Fibroblast of mammary gland (primary cell): ENCODE data around the gene SLN.

Experiments used
- DNase-seq: peaks from one replicate; pipeline ENCODE4 v3.0.0-alpha.2; 2010; ENCODE audit warnings: low read depth
- H3K4me3 ChIP-seq: 2 replicates; pipeline ENCODE4 v1.5.1; 2011; ENCODE audit warnings: low read depth, mild to moderate bottlenecking, low read length, moderate library complexity; ENCODE audit not compliant: control insufficient read depth
- TF ChIP-seq, protein P1 (sequence below): conservative IDR thresholded peaks from 2 replicates; pipeline ENCODE4 v1.5.1; 2011; ENCODE audit warnings: low read depth, low read length, inconsistent platforms; ENCODE audit not compliant: control insufficient read depth, insufficient read depth

Gene SLN

GRCh38 chr11:107688322-107688918 lies 23.4 kb downstream of the SLN start:
- no peak overlapping the region for H3K4me3 ChIP-seq
- TF ChIP-seq, protein P1, sequence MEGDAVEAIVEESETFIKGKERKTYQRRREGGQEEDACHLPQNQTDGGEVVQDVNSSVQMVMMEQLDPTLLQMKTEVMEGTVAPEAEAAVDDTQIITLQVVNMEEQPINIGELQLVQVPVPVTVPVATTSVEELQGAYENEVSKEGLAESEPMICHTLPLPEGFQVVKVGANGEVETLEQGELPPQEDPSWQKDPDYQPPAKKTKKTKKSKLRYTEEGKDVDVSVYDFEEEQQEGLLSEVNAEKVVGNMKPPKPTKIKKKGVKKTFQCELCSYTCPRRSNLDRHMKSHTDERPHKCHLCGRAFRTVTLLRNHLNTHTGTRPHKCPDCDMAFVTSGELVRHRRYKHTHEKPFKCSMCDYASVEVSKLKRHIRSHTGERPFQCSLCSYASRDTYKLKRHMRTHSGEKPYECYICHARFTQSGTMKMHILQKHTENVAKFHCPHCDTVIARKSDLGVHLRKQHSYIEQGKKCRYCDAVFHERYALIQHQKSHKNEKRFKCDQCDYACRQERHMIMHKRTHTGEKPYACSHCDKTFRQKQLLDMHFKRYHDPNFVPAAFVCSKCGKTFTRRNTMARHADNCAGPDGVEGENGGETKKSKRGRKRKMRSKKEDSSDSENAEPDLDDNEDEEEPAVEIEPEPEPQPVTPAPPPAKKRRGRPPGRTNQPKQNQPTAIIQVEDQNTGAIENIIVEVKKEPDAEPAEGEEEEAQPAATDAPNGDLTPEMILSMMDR: no peak
- no peak for DNase-seq

GRCh38 chr11:107683807-107684206 lies 28.0 kb downstream of the SLN start:
- TF ChIP-seq, protein P1: peak; percentile 58
- no peak overlapping the region for H3K4me3 ChIP-seq
- DNase-seq: peak; percentile 29

DNA sequence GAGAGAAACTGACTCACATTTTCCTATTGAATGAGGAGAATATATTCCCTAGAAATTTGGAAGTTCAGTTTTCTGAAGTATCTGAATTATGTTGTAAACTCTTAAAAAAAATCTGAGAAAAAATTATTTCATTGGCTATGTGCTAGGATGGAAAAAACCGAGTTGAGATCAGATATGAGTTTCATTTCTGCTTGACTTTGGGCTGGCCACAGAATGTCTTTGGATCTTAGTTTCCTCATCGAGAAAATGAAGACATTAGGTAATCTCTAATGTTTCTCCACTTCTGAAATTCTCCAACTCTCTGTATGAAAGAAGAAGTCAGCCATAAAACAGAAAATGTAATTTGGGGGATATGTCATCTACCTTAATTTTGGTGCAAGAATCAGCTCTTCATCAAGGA lies 28.8 kb downstream of the SLN start:
- TF ChIP-seq, protein P1: no peak
- no peak overlapping the region for H3K4me3 ChIP-seq
- no peak for DNase-seq

DNA sequence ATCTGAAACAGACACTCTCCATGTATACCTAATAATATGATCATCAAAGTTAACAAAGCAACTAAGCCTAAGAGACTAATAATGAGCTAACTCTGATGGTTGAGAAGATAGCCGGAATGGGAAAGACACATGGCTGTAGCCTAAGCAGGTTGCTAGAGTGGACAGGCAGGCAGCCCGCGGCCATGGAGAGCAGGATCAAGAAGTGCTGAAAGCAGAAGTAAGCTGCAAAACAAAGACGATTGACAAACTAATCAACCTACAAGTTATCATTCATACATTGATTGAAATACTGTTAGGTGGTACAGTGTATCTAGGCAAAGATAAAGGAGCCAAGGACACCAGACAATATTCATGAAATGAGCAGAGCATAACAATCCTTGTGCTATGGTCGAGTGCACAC lies 29.3 kb downstream of the SLN start:
- no peak for DNase-seq
- H3K4me3 ChIP-seq: no peak overlapping the region
- TF ChIP-seq, protein P1: no peak

- DNase-seq: no peak
- TF ChIP-seq, protein P1: no peak
Measured at GRCh38 chr11:107682171-107682570, 29.7 kb downstream of the SLN start.

GRCh38 chr11:107679255-107680024 lies 32.4 kb downstream of the SLN start:
- no peak overlapping the region for H3K4me3 ChIP-seq
- TF ChIP-seq, protein P1: no peak
- no peak for DNase-seq

More at GRCh38 chr11:107682171-107682570, 29.7 kb downstream of the SLN start:
- no peak overlapping the region for H3K4me3 ChIP-seq
